Natural killer cell (primary cell): Measurements from ENCODE around the gene ITPR1. TPM values are rescaled to one million over a fixed set of nuclear protein-coding genes. Genes with fewer than 3 reads are reported as not detected.

ENCODE experiments used
- ATAC-seq, 3 donors: fragments of 150-1000 bp in 2 of 3; fragments of 200-7000 bp in 1 of 3; cut with Tn5 transposase; 1 replicate in 1 of 3; 2 replicates in 2 of 3; pipeline ENCODE4 v1.10.0; 2021; ENCODE audit warnings: mild to moderate bottlenecking in 2 of 3, moderate library complexity in 2 of 3
- DNase-seq, 2 donors: peaks; one replicate each; pipeline versions ENCODE4 v3.0.0 to v3.0.0-alpha.2; 2013 to 2021; ENCODE audit warnings: mixed read lengths in 1 of 2
- H3K27ac ChIP-seq: one replicate; pipeline ENCODE4 v1.5.1; 2013; ENCODE audit warnings: mild to moderate bottlenecking, low read length
- H3K27me3 ChIP-seq: one replicate; pipeline ENCODE4 v1.6.1; 2013; ENCODE audit warnings: low read length; ENCODE audit not compliant: control insufficient read depth, insufficient read depth
- H3K36me3 ChIP-seq: one replicate; pipeline ENCODE4 v1.6.1; 2013; ENCODE audit warnings: low read length; ENCODE audit not compliant: control insufficient read depth, insufficient read depth
- H3K4me1 ChIP-seq: one replicate; pipeline ENCODE4 v1.6.1; 2013; ENCODE audit warnings: low read length; ENCODE audit not compliant: control insufficient read depth, insufficient read depth
- H3K4me3 ChIP-seq: one replicate; pipeline ENCODE4 v1.5.1; 2013; ENCODE audit warnings: low read length
- H3K9me3 ChIP-seq: one replicate; pipeline ENCODE4 v1.6.1; 2013; ENCODE audit warnings: low read length; ENCODE audit not compliant: control insufficient read depth, insufficient read depth
- H3K27ac Mint-ChIP-seq, 2 donors: one replicate each; pipeline ENCODE4 v1.8.0; 2022; ENCODE audit warnings: mild to moderate bottlenecking in 2 of 2, mixed read lengths in 2 of 2, moderate library complexity in 1 of 2
- H3K27me3 Mint-ChIP-seq, 2 donors: one replicate each; pipeline ENCODE4 v1.8.0; 2022; ENCODE audit warnings: low read depth in 2 of 2, mixed read lengths in 2 of 2
- H3K36me3 Mint-ChIP-seq: one replicate; pipeline ENCODE4 v1.8.0; 2022; ENCODE audit warnings: mixed read lengths
- H3K4me1 Mint-ChIP-seq, 2 donors: one replicate each; pipeline ENCODE4 v1.8.0; 2022; ENCODE audit warnings: mixed read lengths in 2 of 2
- H3K4me3 Mint-ChIP-seq: one replicate; pipeline ENCODE4 v1.8.0; 2022; ENCODE audit warnings: mild to moderate bottlenecking, moderate library complexity, mixed read lengths
- H3K9me3 Mint-ChIP-seq, 2 donors: one replicate each; pipeline ENCODE4 v1.8.0; 2022; ENCODE audit warnings: mixed read lengths in 2 of 2
- WGBS: methylation state at CpG from one replicate; pipeline ENCODE4 v1.1.7; 2013; ENCODE audit warnings: missing lambda C conversion rate; ENCODE audit not compliant: insufficient coverage; 5-methylcytosine and 5-hydroxymethylcytosine counted together
- intact Hi-C: fragments of 100-400 bp; cut with micrococcal nuclease; formaldehyde crosslinking; loops from one replicate; pipeline ENCODE4 v1.14.2; 2022
- total RNA-seq, 4 donors: library from RNA; stranded (reverse); fragments of 120-200 nt in 1 of 4; gene quantifications; one replicate each; pipeline versions ENCODE4 v1.2.3 to v1.2.4, GENCODE V29; 2013 to 2022
- TF ChIP-seq, protein P1 (sequence below): fragments of 200-600 bp; IDR thresholded peaks from one replicate; pipeline ENCODE4 v1.8.0; 2022; ENCODE audit warnings: antibody characterized with exemption

Gene ITPR1
- total RNA-seq, 3 donors from 2014 or later (not counting 1 experiment from before 2014, with no cell fraction given): 86.7 to 123 (median 94.8) TPM

DNA sequence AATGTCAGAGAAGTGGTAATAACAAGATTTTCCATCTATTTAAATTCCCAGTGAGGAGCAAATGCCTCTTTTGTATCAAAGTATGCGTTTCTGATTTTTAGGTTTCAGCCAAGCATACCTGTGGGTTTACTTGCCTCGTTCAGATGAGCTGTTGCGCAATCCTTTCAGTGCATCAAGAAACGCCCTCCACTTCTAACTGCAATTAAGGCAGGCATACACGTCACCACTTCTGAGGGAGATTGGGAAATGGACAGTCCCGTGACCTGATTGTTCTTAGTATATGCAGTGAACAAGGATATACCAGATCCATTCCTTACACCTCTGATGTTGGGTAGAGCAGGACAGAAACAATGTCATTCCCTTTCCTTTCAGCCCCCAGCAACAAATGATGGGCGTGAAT, 219.0 kb downstream of the ITPR1 start:
- Mint-ChIP-seq H3K4me1 (peaks cover 3 to 7% of the 10 kb centered on the region in 2 donors), H3K4me3 (no peak overlapping the region), H3K36me3 (peaks cover 11% of the 10 kb centered on the region), H3K27ac (no peak overlapping the region), H3K9me3 (no peaks in the 10 kb centered on the region), H3K27me3 (no peaks in the 10 kb centered on the region)
- Histone ChIP-seq H3K9me3 (no peaks in the 10 kb centered on the region), H3K27me3 (no peaks in the 10 kb centered on the region), H3K36me3 (peaks cover 42% of the 10 kb centered on the region), H3K4me3 (no peak overlapping the region), H3K4me1 (no peaks in the 10 kb centered on the region), H3K27ac (no peak overlapping the region)
- ATAC-seq (no peak), DNase-seq (no peak)
- intact Hi-C loops: no loop called here
- TF ChIP-seq, protein P1, sequence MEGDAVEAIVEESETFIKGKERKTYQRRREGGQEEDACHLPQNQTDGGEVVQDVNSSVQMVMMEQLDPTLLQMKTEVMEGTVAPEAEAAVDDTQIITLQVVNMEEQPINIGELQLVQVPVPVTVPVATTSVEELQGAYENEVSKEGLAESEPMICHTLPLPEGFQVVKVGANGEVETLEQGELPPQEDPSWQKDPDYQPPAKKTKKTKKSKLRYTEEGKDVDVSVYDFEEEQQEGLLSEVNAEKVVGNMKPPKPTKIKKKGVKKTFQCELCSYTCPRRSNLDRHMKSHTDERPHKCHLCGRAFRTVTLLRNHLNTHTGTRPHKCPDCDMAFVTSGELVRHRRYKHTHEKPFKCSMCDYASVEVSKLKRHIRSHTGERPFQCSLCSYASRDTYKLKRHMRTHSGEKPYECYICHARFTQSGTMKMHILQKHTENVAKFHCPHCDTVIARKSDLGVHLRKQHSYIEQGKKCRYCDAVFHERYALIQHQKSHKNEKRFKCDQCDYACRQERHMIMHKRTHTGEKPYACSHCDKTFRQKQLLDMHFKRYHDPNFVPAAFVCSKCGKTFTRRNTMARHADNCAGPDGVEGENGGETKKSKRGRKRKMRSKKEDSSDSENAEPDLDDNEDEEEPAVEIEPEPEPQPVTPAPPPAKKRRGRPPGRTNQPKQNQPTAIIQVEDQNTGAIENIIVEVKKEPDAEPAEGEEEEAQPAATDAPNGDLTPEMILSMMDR: no peak
- 81% methylated on average over 5 of the region's 7 CpGs for WGBS

DNA sequence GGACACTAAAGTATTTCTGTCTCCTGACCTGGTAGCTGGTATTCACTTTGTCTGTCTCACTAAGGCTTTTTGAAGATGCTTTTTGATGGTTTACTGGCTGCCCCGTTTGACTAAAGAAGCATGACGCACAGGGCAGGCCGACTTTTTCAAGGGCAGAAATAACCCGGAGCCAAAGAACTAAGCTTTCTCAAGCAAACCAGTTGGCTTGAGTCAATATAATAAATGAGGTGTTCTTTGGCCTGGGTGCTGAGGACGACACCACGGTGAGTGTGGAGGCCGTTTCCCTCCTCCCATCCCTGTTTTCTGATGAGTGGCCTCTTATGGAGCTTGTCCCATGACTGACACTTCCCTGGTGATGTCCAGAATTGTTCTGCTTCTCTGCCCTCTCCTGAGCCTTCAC, 220.9 kb downstream of the ITPR1 start:
- no peaks in the 10 kb centered on the region for H3K27me3 Mint-ChIP-seq
- ATAC-seq: no peak
- no peak for DNase-seq
- no peaks in the 10 kb centered on the region for H3K9me3 Mint-ChIP-seq
- TF ChIP-seq, protein P1: no peak
- intact Hi-C loops: no loop called here
- no peak overlapping the region for H3K27ac Mint-ChIP-seq
- no peaks in the 10 kb centered on the region for H3K9me3 ChIP-seq
- H3K27me3 ChIP-seq: no peaks in the 10 kb centered on the region
- peaks cover 7% of the 10 kb centered on the region for H3K36me3 Mint-ChIP-seq
- no peak overlapping the region for H3K4me3 ChIP-seq
- 95% methylated on average over 7 of the region's 7 CpGs for WGBS
- H3K4me1 Mint-ChIP-seq: peaks cover 0 to 7% of the 10 kb centered on the region in 2 donors
- H3K4me1 ChIP-seq: no peaks in the 10 kb centered on the region
- no peak overlapping the region for H3K4me3 Mint-ChIP-seq
- H3K27ac ChIP-seq: no peak overlapping the region
- H3K36me3 ChIP-seq: peaks cover 34% of the 10 kb centered on the region

DNA sequence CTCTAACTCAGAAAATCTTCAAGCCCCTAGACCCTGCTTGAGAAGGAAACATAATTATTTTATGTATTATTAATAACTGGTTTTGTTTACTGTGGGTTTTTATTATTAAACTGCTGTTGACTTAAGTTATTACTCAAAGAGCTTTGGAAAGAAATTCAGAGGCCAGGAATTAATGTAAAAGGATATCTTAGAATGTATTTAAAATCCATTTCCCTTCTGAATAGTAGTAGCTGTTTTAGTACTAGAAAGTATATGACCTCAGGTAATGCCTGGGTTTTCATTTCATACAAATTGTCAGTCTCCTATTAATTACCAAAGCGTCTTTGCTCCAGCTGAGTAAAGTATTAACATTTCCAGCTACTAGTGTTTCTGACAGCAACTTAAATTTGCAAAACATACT, 223.1 kb downstream of the ITPR1 start:
- Histone ChIP-seq H3K9me3 (no peaks in the 10 kb centered on the region), H3K27me3 (no peaks in the 10 kb centered on the region), H3K27ac (no peak overlapping the region), H3K4me1 (no peaks in the 10 kb centered on the region), H3K4me3 (no peak overlapping the region), H3K36me3 (peaks cover 28% of the 10 kb centered on the region)
- WGBS: 100% methylated on average over 1 of the region's 1 CpG
- ATAC-seq (no peak), DNase-seq (no peak)
- peaks cover 6 to 10% of the 10 kb centered on the region in 2 donors for H3K4me1 Mint-ChIP-seq
- TF ChIP-seq, protein P1: no peak
- no peaks in the 10 kb centered on the region for H3K27me3 Mint-ChIP-seq
- peaks cover 4% of the 10 kb centered on the region for H3K36me3 Mint-ChIP-seq
- H3K9me3 Mint-ChIP-seq: no peaks in the 10 kb centered on the region
- intact Hi-C loops: no loop called here
- no peak overlapping the region for H3K27ac Mint-ChIP-seq
- no peak overlapping the region for H3K4me3 Mint-ChIP-seq

DNA sequence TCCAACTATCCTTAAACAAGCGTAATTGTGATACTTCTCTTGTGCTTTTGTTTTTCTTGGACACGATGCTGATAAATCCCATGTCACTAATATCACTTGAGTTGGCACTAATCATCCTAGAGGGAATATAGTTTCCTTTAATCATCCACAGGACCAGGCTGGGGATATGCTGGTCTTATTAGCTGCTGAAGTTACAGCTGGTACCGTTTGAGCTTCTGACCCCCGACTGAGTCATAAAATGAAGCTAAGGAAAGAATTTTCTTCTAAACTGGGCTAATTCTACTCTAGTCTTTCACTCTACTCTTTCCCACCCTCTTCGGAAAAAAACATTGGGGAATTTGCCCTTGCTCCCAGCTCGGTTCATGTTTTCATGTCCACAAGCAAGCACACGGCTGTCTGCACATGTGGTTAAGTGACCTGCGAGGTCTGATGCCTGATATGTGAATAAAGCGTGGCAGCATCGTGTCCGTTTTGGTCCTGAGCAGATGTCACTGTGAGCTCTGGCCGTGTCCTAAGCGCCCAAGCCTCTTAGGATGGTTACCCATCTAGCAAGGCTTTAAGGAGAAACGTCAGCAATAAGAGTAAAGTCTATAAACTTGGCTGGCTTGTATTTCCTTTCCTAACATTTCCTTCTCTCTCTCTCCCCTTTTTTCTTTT, 223.7 kb downstream of the ITPR1 start:
- H3K36me3 ChIP-seq: peaks cover 28% of the 10 kb centered on the region
- H3K36me3 Mint-ChIP-seq: no peaks in the 10 kb centered on the region
- H3K4me3 ChIP-seq: no peak overlapping the region
- ATAC-seq: no peak
- intact Hi-C loops: no loop called here
- H3K27ac ChIP-seq: no peak overlapping the region
- peaks cover 7 to 16% of the 10 kb centered on the region in 2 donors for H3K4me1 Mint-ChIP-seq
- no peaks in the 10 kb centered on the region for H3K27me3 ChIP-seq
- no peaks in the 10 kb centered on the region for H3K4me1 ChIP-seq
- no peaks in the 10 kb centered on the region for H3K27me3 Mint-ChIP-seq
- H3K4me3 Mint-ChIP-seq: no peak overlapping the region
- no peak for DNase-seq
- 94% methylated on average over 14 of the region's 14 CpGs for WGBS
- TF ChIP-seq, protein P1: no peak
- H3K27ac Mint-ChIP-seq: no peak overlapping the region
- no peaks in the 10 kb centered on the region for H3K9me3 ChIP-seq
- no peaks in the 10 kb centered on the region for H3K9me3 Mint-ChIP-seq
